HG02798 (cell line): Measurements from ENCODE around the gene BIRC6.
A peak's percentile ranks its signal among the peaks of the same experiment; 100 is the strongest.
"Not testable (repeated sequence)": the region's sequence is repeated elsewhere in the genome, so short reads cannot be mapped to it uniquely, and the experiment has no call there.

Source experiments
- ATAC-seq: cut with Tn5 transposase; IDR thresholded peaks from one replicate; pipeline ENCODE4 v1.9.1; 2021; ENCODE audit warnings: mild to moderate bottlenecking; ENCODE audit not compliant: unreplicated experiment, poor library complexity

BIRC6 gene

GRCh38 chr2:32591669-32592463, 235.0 kb downstream of the BIRC6 start:
- ATAC-seq: no peak

GRCh38 chr2:32594573-32594972, 237.8 kb downstream of the BIRC6 start:
- no peak for ATAC-seq

GRCh38 chr2:32611366-32611765, 254.5 kb downstream of the BIRC6 start:
- no peak for ATAC-seq

- ATAC-seq: no peak
Observed at GRCh38 chr2:32611771-32612170, 254.9 kb downstream of the BIRC6 start.

- no peak for ATAC-seq
Observed at GRCh38 chr2:32614084-32614483, 257.3 kb downstream of the BIRC6 start.

GRCh38 chr2:32617599-32618189, 260.9 kb downstream of the BIRC6 start:
- ATAC-seq: no peak

- ATAC-seq: no peak
Observed at GRCh38 chr2:32622570-32623310, 265.9 kb downstream of the BIRC6 start.

GRCh38 chr2:32623311-32623706, 266.5 kb downstream of the BIRC6 start:
- ATAC-seq: no peak

GRCh38 chr2:32624812-32625211, 268.0 kb downstream of the BIRC6 start:
- ATAC-seq: no peak

- no peak for ATAC-seq
Observed at GRCh38 chr2:32626639-32627221, 269.9 kb downstream of the BIRC6 start.

- peak; percentile 35 for ATAC-seq
Observed at GRCh38 chr2:32627441-32627813, 270.6 kb downstream of the BIRC6 start.

- peak; percentile 100 for ATAC-seq
Observed at GRCh38 chr2:32627814-32628579, 271.2 kb downstream of the BIRC6 start, which contains the start of gene TTC27. TSS of gene TTC27 (plus strand) at chr2:32628050. CDS start at chr2:32628293, 243 bp downstream.

GRCh38 chr2:32632089-32632488, 275.3 kb downstream of the BIRC6 start:
- ATAC-seq: no peak

- no peak for ATAC-seq
Observed at GRCh38 chr2:32633040-32633439, 276.2 kb downstream of the BIRC6 start.

GRCh38 chr2:32638548-32638947, 281.7 kb downstream of the BIRC6 start:
- ATAC-seq: not testable (repeated sequence)

- no peak for ATAC-seq
Observed at GRCh38 chr2:32641180-32641579, 284.4 kb downstream of the BIRC6 start.

GRCh38 chr2:32647180-32647651, 290.4 kb downstream of the BIRC6 start:
- ATAC-seq: no peak

- ATAC-seq: no peak
Observed at GRCh38 chr2:32652555-32653209, 295.9 kb downstream of the BIRC6 start.

GRCh38 chr2:32656069-32656468, 299.2 kb downstream of the BIRC6 start:
- no peak for ATAC-seq
